ENCODE data around the gene NBEAL1.
"Not testable (repeated sequence)": the region's sequence is repeated elsewhere in the genome, so short reads cannot be mapped to it uniquely, and the experiment has no call there.

Gene NBEAL1

GRCh38 chr2:203080447-203081045 is 65.9 kb downstream of the NBEAL1 start:
- Histone ChIP-seq H3K27ac (ENCODE audit: low read length) (no peak overlapping the region), H3K27me3 (ENCODE audit: insufficient read depth, low read length, poor library complexity) (no peaks in the 10 kb centered on the region), H3K4me3 (ENCODE audit: low read depth in 1 of 2, low read length in 2 of 2) (no peak overlapping the region), H3K36me3 (ENCODE audit: insufficient read depth, low read length) (no peaks in the 10 kb centered on the region), H3K79me2 (ENCODE audit: insufficient read depth, low read length) (no peaks in the 10 kb centered on the region), H4K20me1 (ENCODE audit: insufficient read depth, low read length) (no peaks in the 10 kb centered on the region), H3K4me1 (ENCODE audit: insufficient read depth, low read length) (no peaks in the 10 kb centered on the region), H3K9ac (ENCODE audit: low read depth, low read length) (no peak overlapping the region), H3K9me3 (ENCODE audit: insufficient read depth, low read length, severe bottlenecking) (no peaks in the 10 kb centered on the region), H3K4me2 (ENCODE audit: insufficient read depth, low read length) (no peak overlapping the region), H2AFZ (ENCODE audit: low read depth, low read length) (no peak overlapping the region)
- DNase-seq (no peak), ATAC-seq (ENCODE audit: insufficient read depth, low read depth) (no peak)
- TF ChIP-seq EZH2 (IDR thresholded peaks at IDR 0.05; ENCODE audit: borderline replicate concordance, low read depth, low read length, severe bottlenecking) (no peak), CTCF (IDR thresholded peaks at IDR 0.05; ENCODE audit: borderline replicate concordance, extremely low read depth, low read length, poor library complexity, severe bottlenecking) (no peak)

GRCh38 chr2:203083328-203083727 is 68.7 kb downstream of the NBEAL1 start:
- Histone ChIP-seq H3K36me3 (ENCODE audit: insufficient read depth, low read length) (no peaks in the 10 kb centered on the region), H3K4me1 (ENCODE audit: insufficient read depth, low read length) (no peaks in the 10 kb centered on the region), H2AFZ (ENCODE audit: low read depth, low read length) (no peak overlapping the region), H3K27ac (ENCODE audit: low read length) (no peak overlapping the region), H3K9me3 (ENCODE audit: insufficient read depth, low read length, severe bottlenecking) (no peaks in the 10 kb centered on the region), H3K27me3 (ENCODE audit: insufficient read depth, low read length, poor library complexity) (no peaks in the 10 kb centered on the region), H3K4me2 (ENCODE audit: insufficient read depth, low read length) (no peak overlapping the region), H4K20me1 (ENCODE audit: insufficient read depth, low read length) (no peaks in the 10 kb centered on the region), H3K4me3 (ENCODE audit: low read depth in 1 of 2, low read length in 2 of 2) (no peak overlapping the region), H3K79me2 (ENCODE audit: insufficient read depth, low read length) (no peaks in the 10 kb centered on the region), H3K9ac (ENCODE audit: low read depth, low read length) (no peak overlapping the region)
- TF ChIP-seq CTCF (IDR thresholded peaks at IDR 0.05; ENCODE audit: borderline replicate concordance, extremely low read depth, low read length, poor library complexity, severe bottlenecking) (no peak), EZH2 (IDR thresholded peaks at IDR 0.05; ENCODE audit: borderline replicate concordance, low read depth, low read length, severe bottlenecking) (no peak)
- ATAC-seq (ENCODE audit: insufficient read depth, low read depth) (no peak), DNase-seq (no peak)

- DNase-seq; H3K9ac ChIP-seq (ENCODE audit: low read depth, low read length); H3K4me3 ChIP-seq (ENCODE audit: low read depth in 1 of 2, low read length in 2 of 2); H2AFZ ChIP-seq (ENCODE audit: low read depth, low read length); H4K20me1 ChIP-seq (ENCODE audit: insufficient read depth, low read length); H3K36me3 ChIP-seq (ENCODE audit: insufficient read depth, low read length); H3K4me2 ChIP-seq (ENCODE audit: insufficient read depth, low read length); H3K9me3 ChIP-seq (ENCODE audit: insufficient read depth, low read length, severe bottlenecking); H3K27ac ChIP-seq (ENCODE audit: low read length); H3K79me2 ChIP-seq (ENCODE audit: insufficient read depth, low read length); H3K4me1 ChIP-seq (ENCODE audit: insufficient read depth, low read length); H3K27me3 ChIP-seq (ENCODE audit: insufficient read depth, low read length, poor library complexity); ATAC-seq (ENCODE audit: insufficient read depth, low read depth): not testable (repeated sequence)
Observed at GRCh38 chr2:203086381-203086780, 71.7 kb downstream of the NBEAL1 start.

- H3K4me2 ChIP-seq (ENCODE audit: insufficient read depth, low read length); H3K4me3 ChIP-seq (ENCODE audit: low read depth in 1 of 2, low read length in 2 of 2); H3K9me3 ChIP-seq (ENCODE audit: insufficient read depth, low read length, severe bottlenecking): not testable (repeated sequence)
Observed at GRCh38 chr2:203090721-203091120, 76.0 kb downstream of the NBEAL1 start.

More at GRCh38 chr2:203090721-203091120, 76.0 kb downstream of the NBEAL1 start:
- not testable (repeated sequence) for H2AFZ ChIP-seq (ENCODE audit: low read depth, low read length); H3K79me2 ChIP-seq (ENCODE audit: insufficient read depth, low read length); ATAC-seq (ENCODE audit: insufficient read depth, low read depth); H3K9ac ChIP-seq (ENCODE audit: low read depth, low read length); H3K27ac ChIP-seq (ENCODE audit: low read length); H3K4me1 ChIP-seq (ENCODE audit: insufficient read depth, low read length); H3K36me3 ChIP-seq (ENCODE audit: insufficient read depth, low read length); H4K20me1 ChIP-seq (ENCODE audit: insufficient read depth, low read length); H3K27me3 ChIP-seq (ENCODE audit: insufficient read depth, low read length, poor library complexity); DNase-seq
